GM21526 (cell line): Measurements from ENCODE around the gene DDHD1.

ENCODE experiments used
- ATAC-seq: cut with Tn5 transposase; IDR thresholded peaks from one replicate; pipeline ENCODE4 v1.9.1; 2021; ENCODE audit warnings: moderate library complexity; ENCODE audit not compliant: unreplicated experiment, low FRiP score

DDHD1 gene

GRCh38 chr14:53002576-53002975 lies 150.5 kb downstream of the DDHD1 start:
- no peak for ATAC-seq

GRCh38 chr14:53001787-53002378 lies 151.2 kb downstream of the DDHD1 start:
- no peak for ATAC-seq

DNA sequence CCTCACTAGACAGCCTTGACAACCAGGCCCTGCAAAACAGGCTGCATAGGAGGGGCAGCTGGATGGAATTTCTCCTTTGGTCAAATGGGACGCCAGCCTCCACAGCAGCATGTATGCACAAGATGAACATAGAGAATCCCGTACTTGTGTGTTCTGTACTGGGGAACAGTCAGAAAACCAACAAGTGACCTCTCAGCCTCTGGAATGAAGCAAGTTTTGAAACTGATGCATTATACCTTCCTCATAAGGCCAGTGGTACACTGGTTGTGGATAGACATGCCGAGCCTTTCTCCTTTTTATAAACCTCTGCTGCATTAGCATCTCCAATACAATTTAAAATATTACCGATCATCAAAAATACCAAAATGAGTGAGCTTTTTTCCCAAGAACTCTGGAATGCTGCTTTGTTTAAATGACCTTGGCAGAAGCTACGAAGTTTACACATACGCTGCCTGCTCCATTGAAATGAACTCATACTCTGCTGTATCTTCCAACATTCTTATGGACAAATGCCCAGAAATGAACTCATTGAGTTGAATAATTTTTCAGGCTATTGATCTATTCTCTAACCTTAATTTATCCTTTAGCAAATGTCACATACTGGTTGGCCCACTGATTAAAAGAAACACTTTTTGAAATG lies 154.6 kb downstream of the DDHD1 start:
- ATAC-seq: no peak

DNA sequence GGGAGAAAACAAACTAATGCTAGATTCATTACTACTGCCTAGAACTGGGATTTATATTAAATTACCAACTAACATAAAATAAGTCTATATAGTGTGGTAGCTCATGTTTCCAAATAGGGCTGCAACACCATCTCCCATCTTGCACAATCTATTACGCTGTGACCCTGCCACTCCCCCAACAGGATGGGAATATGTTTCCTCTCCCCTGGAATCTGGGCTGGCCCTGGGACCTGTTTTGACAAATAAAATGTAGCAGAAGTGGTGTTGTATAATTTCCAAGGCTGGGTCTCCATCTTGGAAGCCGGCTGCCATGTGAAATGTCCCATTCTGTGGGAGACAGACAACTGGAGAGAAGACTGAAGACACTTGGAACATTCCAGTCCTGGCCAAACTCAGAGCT lies 156.6 kb downstream of the DDHD1 start:
- ATAC-seq: no peak

GRCh38 chr14:52995998-52996397 lies 157.1 kb downstream of the DDHD1 start:
- no peak for ATAC-seq

DNA sequence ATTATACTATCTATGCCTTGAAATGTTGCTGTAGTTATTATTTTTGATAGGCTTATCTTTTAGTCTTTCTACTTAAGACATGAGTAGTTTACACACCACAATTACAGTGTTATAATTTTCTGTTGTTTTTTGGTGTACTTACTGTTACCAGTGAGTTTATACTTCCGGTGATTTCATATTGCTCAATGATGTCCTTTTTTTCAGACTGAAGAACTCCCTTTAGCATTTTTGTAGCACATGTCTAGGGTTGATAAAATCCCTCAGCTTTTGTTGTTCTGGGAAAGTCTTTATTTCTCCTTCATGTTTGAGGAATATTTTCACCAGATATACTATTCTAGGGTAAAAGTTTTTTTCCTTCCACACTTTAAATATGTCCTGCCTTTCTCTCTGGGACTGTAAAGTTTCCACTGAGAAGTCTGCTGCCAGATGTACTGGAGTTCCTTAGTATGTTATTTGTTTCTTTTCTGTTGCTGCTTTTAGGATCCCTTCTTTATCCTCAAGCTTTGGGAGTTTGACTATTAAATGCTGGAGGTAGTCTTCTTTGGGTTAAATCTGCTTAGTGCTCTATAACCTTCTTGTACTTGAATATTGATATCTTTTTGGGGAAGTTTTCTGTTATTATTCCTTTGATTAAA lies 160.8 kb downstream of the DDHD1 start:
- no peak for ATAC-seq

DNA sequence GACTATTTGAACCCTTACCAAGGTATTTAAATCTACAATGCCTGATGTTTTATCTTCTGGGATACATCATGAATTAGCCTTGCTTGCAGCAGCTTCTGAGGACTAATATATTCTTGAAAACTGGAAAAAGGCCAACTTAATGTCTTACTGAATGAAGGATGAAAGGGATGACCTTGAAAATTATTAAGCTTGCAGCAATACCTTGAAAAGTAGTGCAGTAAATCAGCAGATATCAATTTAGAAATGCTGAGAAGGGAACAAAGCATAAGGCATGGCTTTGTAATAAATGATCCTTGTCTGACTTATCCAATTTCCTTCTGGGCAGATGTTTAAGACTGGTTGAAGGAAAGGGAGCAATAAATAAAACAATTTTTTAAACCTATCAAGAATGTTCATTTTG lies 165.0 kb downstream of the DDHD1 start:
- ATAC-seq: no peak

GRCh38 chr14:52987514-52987913 lies 165.6 kb downstream of the DDHD1 start:
- ATAC-seq: no peak

DNA sequence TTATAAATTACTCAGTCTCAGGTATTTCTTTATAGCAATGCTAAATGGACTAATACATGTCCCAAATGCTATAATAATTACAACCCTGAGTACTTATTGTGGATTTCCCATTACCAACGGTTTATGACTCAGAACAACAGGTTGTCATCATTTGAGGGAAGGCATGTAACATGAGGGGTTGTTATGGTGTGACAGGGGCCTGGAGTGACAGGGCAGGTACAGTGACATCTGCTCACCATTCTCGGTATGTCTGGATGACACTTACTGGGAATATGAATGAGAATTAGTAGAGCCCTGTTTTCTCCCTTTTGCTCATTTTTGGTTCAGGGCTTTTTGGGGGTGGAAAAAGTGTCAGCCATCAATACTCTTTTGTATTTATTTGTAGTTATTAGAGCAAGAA lies 166.1 kb downstream of the DDHD1 start:
- no peak for ATAC-seq
